A549 (cell line): ENCODE results near the gene SEZ6L2. TPM values are rescaled to one million over a fixed set of nuclear protein-coding genes. Genes with fewer than 3 reads are reported as not detected.

Experiments
- ATAC-seq, 2 experiments: fragments of 200-7000 bp in 1 of 2; fragments of >200 bp in 1 of 2; cut with Nextera tagmentation in 1 of 2; cut with Tn5 transposase in 1 of 2; 3 replicates each; pipeline versions ENCODE4 v1.8.0 to v1.9.1; 2018 to 2020; ENCODE audit warnings: mild to moderate bottlenecking in 1 of 2, moderate library complexity in 1 of 2
- CTCF ChIA-PET: fragments of 300-600 bp; sonication (Branson Sonifier 250); formaldehyde crosslinking; extraction: SDS; loops from one replicate; lab custom pipeline; 2021; ENCODE audit warnings: antibody characterized with exemption, inconsistent platforms; lab: Yijun Ruan, JAX
- POLR2A ChIA-PET: fragments of 350-600 bp; formaldehyde crosslinking; extraction: SDS; loops from one replicate; lab custom pipeline; 2021; ENCODE audit warnings: antibody characterized with exemption, inconsistent platforms; lab: Yijun Ruan, JAX
- DNase-seq, 2 experiments: peaks; one replicate each; pipeline versions ENCODE4 v3.0.0 to v3.0.0-alpha.2; 2011 to 2016; ENCODE audit warnings: low read depth in 1 of 2, low spot score in 1 of 2
- FAIRE-seq: peaks from 2 replicates; lab custom pipeline; 2011; peaks lifted over from hg19 to GRCh38; lab: Jason Lieb, UNC
- H3K27ac ChIP-seq, 2 experiments: fragments of >200 bp; sonication (Bioruptor Twin); formaldehyde crosslinking; 3 replicates each; pipeline ENCODE4 v1.5.1; 2016 to 2017
- H3K4me1 ChIP-seq: fragments of >200 bp; sonication (Bioruptor Twin); formaldehyde crosslinking; 3 replicates; pipeline ENCODE4 v1.6.1; 2016
- H3K4me2 ChIP-seq: fragments of >200 bp; sonication (Bioruptor Twin); formaldehyde crosslinking; 3 replicates; pipeline ENCODE4 v1.6.1; 2016
- H3K4me3 ChIP-seq: fragments of >200 bp; sonication (Bioruptor Twin); formaldehyde crosslinking; 3 replicates; pipeline ENCODE4 v1.5.1; 2016
- H3K9me3 ChIP-seq: fragments of >200 bp; sonication (Bioruptor Twin); formaldehyde crosslinking; 3 replicates; pipeline ENCODE4 v1.6.1; 2016
- CBX2 ChIP-seq: fragments of 200-600 bp; sonication (generic); IDR thresholded peaks from 2 replicates; pipeline ENCODE4 v1.6.1; 2016; ENCODE audit warnings: low read depth, mild to moderate bottlenecking, borderline replicate concordance
- FOSB ChIP-seq: fragments of 250-450 bp; sonication (Bioruptor Pico); IDR thresholded peaks from 2 replicates; pipeline ENCODE4 v1.5.0; 2020; ENCODE audit warnings: mild to moderate bottlenecking, moderate library complexity
- FOXS1 ChIP-seq: fragments of 250-450 bp; sonication (Bioruptor Pico); IDR thresholded peaks from 2 replicates; pipeline ENCODE4 v1.5.0; 2020; ENCODE audit warnings: mild to moderate bottlenecking, moderate library complexity
- HDAC2 ChIP-seq: fragments of 200-600 bp; sonication (generic); IDR thresholded peaks from 2 replicates; pipeline ENCODE4 v1.6.1; 2016
- HEYL ChIP-seq: fragments of 250-450 bp; sonication (Bioruptor Pico); IDR thresholded peaks from 2 replicates; pipeline ENCODE4 v1.8.0; 2021; ENCODE audit warnings: mild to moderate bottlenecking, moderate library complexity
- HMGXB4 ChIP-seq: fragments of 250-450 bp; sonication (Bioruptor Pico); IDR thresholded peaks from 2 replicates; pipeline ENCODE4 v1.5.0; 2021; ENCODE audit warnings: mild to moderate bottlenecking, moderate library complexity, borderline replicate concordance
- HOXB13 ChIP-seq: fragments of 250-450 bp; sonication (Bioruptor Pico); IDR thresholded peaks from 2 replicates; pipeline ENCODE4 v1.5.0; 2020; ENCODE audit warnings: low read depth, mild to moderate bottlenecking, moderate library complexity
- JUNB ChIP-seq: fragments of >200 bp; sonication (Bioruptor Twin); formaldehyde crosslinking; IDR thresholded peaks from 2 replicates; pipeline ENCODE4 v1.6.1; 2016
- MAFK ChIP-seq: fragments of 450-650 bp; IDR thresholded peaks from 2 replicates; pipeline ENCODE4 v1.6.1; 2014; ENCODE audit not compliant: partially characterized antibody
- MAZ ChIP-seq: fragments of 150-350 bp; IDR thresholded peaks from 2 replicates; pipeline ENCODE4 v1.6.1; 2014; ENCODE audit warnings: antibody characterized with exemption, low read depth, low read length, borderline replicate concordance
- NFE2L2 ChIP-seq: fragments of 150-350 bp; conservative IDR thresholded peaks from 2 replicates; pipeline ENCODE4 v1.6.1; 2014; ENCODE audit warnings: low read length
- NPAS2 ChIP-seq: fragments of 250-450 bp; sonication (Bioruptor Pico); IDR thresholded peaks from 2 replicates; pipeline ENCODE4 v1.8.0; 2022; ENCODE audit warnings: mild to moderate bottlenecking, moderate library complexity, borderline replicate concordance
- NR3C1 ChIP-seq: fragments of >200 bp; sonication (Bioruptor Twin); formaldehyde crosslinking; IDR thresholded peaks from 3 replicates; pipeline ENCODE4 v1.6.1; 2017
- RNF2 ChIP-seq: fragments of 200-600 bp; sonication (generic); IDR thresholded peaks from 2 replicates; pipeline ENCODE4 v1.6.1; 2016; ENCODE audit warnings: low read depth, mild to moderate bottlenecking, antibody characterized with exemption, moderate library complexity, borderline replicate concordance
- SMC3 ChIP-seq: fragments of >200 bp; sonication (Bioruptor Twin); formaldehyde crosslinking; IDR thresholded peaks from 3 replicates; pipeline ENCODE4 v1.6.1; 2018; ENCODE audit warnings: inconsistent platforms
- TP53 ChIP-seq: fragments of 250-450 bp; sonication (Bioruptor Pico); IDR thresholded peaks from 2 replicates; pipeline ENCODE4 v1.5.0; 2021; ENCODE audit warnings: mild to moderate bottlenecking, moderate library complexity
- USF2 ChIP-seq: fragments of 450-650 bp; IDR thresholded peaks from 2 replicates; pipeline ENCODE4 v1.6.1; 2014; ENCODE audit warnings: antibody characterized with exemption
- ZFP36 ChIP-seq: fragments of 450-650 bp; IDR thresholded peaks from 2 replicates; pipeline ENCODE4 v1.6.1; 2014; ENCODE audit warnings: borderline replicate concordance; ENCODE audit not compliant: partially characterized antibody
- WGBS: methylation state at CpG from one replicate; pipeline ENCODE4 v1.1.6; 2017; ENCODE audit errors: missing lambda C conversion rate; 5-methylcytosine and 5-hydroxymethylcytosine counted together
- polyA plus RNA-seq, 4 experiments: library from polyadenylated mRNA; depleted of rRNA in 3 of 4; stranded (reverse); fragments of >200 nt; fragmentation: RNase III in 1 of 4; extraction: RNeasy Plus Mini Kit Qiagen cat#74134 plus additional on column Dnase treatment in 1 of 4; gene quantifications; 2 replicates in 3 of 4; 3 replicates in 1 of 4; pipeline ENCODE4 v1.2.3, GENCODE V29; 2011 to 2017
- TF ChIP-seq, protein P1 (sequence below): IDR thresholded peaks from 2 replicates; pipeline ENCODE4 v1.6.1; 2012; ENCODE audit warnings: low read depth, borderline replicate concordance

The SEZ6L2 gene
- polyA plus RNA-seq, 2 of the 4 experiments (the other 2 are of a cell fraction), result 4.3 to 11.4 TPM

- TF ChIP-seq, protein P1, sequence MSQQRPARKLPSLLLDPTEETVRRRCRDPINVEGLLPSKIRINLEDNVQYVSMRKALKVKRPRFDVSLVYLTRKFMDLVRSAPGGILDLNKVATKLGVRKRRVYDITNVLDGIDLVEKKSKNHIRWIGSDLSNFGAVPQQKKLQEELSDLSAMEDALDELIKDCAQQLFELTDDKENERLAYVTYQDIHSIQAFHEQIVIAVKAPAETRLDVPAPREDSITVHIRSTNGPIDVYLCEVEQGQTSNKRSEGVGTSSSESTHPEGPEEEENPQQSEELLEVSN, result peak; percentile 58; the same call in 1 of the 2 replicates
- TF ChIP-seq NFE2L2, result no peak
- FAIRE-seq, result no peak
- H3K4me3 ChIP-seq, result peak overlapping the region; percentile 43
- ChIA-PET POLR2A (interaction anchor here (0.6 kb wide), 1 partner anchor 68 kb away, joined by 3 read pairs; no protein-coding TSS in a partner anchor), CTCF (interaction anchor here (1.2 to 1.9 kb wide), 3 partner anchors 10 to 176 kb away, joined by 4 to 7 read pairs (median 5); partner anchors contain the start of gene CDIPT)
- peak overlapping the region in 1 of 2 experiments; percentile 45; a peak in 1 of 6 replicates for H3K27ac ChIP-seq
- 29% methylated on average over 41 of the region's 45 CpGs for WGBS
- 0 out of 3 replicates have a peak, but pooled peaks cover 3% of the 10 kb centered on the region for H3K4me1 ChIP-seq
- H3K4me2 ChIP-seq, result peak overlapping the region; percentile 75
- H3K9me3 ChIP-seq, result no peaks in the 10 kb centered on the region
- ATAC-seq, result peak; percentile 65 to 79; a peak in 4 of 6 replicates
- DNase-seq, result no peak
These were observed 22.6 kb downstream of the SEZ6L2 start for GRCh38 chr16:29876594-29877249.

DNA sequence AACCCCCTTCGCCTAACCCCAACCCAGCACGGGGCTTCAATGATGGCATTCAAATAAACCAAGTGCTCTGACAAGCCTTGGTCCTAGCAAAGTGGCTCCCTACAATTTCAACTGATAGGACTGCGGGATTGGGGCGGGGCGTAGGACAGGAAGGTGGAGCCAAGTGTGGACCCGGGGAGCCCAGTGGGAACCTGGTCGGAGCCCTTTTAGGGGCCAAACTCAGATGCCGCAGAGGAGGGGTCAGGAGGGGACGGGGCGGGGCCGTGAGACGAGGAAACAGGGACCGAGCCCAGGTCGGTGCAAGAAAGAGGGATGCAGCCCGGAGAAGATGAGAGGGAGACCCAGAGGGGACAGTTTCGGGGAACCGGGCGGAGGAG is 23.1 kb downstream of the SEZ6L2 start:
- peak; percentile 30 to 68; a peak in 4 of 6 replicates for ATAC-seq
- no peak for FAIRE-seq
- H3K4me2 ChIP-seq, result peak overlapping the region; percentile 75
- DNase-seq, result no peak
- CTCF ChIA-PET, result interaction anchor here (0.8 to 1.2 kb wide), 2 partner anchors 18 to 176 kb away, joined by 3 to 4 read pairs; no protein-coding TSS in a partner anchor
- no peak for TF ChIP-seq HOXB13 (CRISPR knock-in tag)
- no peak for TF ChIP-seq CBX2
- TF ChIP-seq, all 56 proteins: peak for 0
- peak overlapping the region in 1 of 2 experiments; percentile 45; a peak in 1 of 6 replicates for H3K27ac ChIP-seq
- no peaks in the 10 kb centered on the region for H3K9me3 ChIP-seq
- POLR2A ChIA-PET, result no interaction called here
- 0 out of 3 replicates have a peak, but pooled peaks cover 3% of the 10 kb centered on the region for H3K4me1 ChIP-seq
- peak overlapping the region; percentile 43 for H3K4me3 ChIP-seq
- 25% methylated on average over 15 of the region's 18 CpGs for WGBS

DNA sequence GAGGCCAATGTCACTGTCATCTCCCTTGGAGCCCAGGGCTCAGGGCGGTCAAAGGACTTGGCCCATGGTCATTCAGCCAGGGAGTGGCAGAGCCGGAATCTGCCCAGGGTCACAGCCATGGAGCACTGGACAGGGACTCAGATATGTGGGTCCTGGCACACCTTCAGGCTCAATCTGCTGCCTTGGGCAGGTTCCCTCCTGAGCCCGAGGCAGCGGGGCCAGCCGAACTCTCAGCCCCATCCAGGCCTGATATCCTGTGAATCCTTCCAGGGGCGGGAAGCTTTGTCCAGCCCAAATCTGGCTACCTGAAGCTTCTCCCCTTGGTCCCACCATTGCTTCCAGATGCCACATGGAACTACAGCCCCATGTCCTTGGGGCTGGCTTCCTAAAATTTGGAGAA is 24.1 kb downstream of the SEZ6L2 start:
- H3K4me1 ChIP-seq, result 0 out of 3 replicates have a peak, but pooled peaks cover 3% of the 10 kb centered on the region
- ATAC-seq, result no peak
- no peak overlapping the region for H3K27ac ChIP-seq
- FAIRE-seq, result no peak
- 84% methylated on average over 4 of the region's 6 CpGs for WGBS
- no peak overlapping the region for H3K4me3 ChIP-seq
- no peak overlapping the region for H3K4me2 ChIP-seq
- TF ChIP-seq TP53 (CRISPR knock-in tag), result no peak
- no peak for TF ChIP-seq NR3C1
- no peak for TF ChIP-seq FOXS1 (CRISPR knock-in tag)
- no peak for TF ChIP-seq USF2
- TF ChIP-seq RNF2, result no peak
- TF ChIP-seq SMC3, result no peak
- TF ChIP-seq FOSB (CRISPR knock-in tag), result no peak
- TF ChIP-seq JUNB, result no peak
- TF ChIP-seq, all 56 proteins: peak for 0
- POLR2A ChIA-PET, result interaction anchor here (0.6 kb wide), 1 partner anchor 53 kb away, joined by 3 read pairs; no protein-coding TSS in a partner anchor
- H3K9me3 ChIP-seq, result no peaks in the 10 kb centered on the region
- CTCF ChIA-PET, result interaction anchor here (0.8 to 1.6 kb wide), 3 partner anchors 12 to 55 kb away, joined by 3 to 5 read pairs (median 3); partner anchors contain the start of genes CDIPT and MVP
- DNase-seq, result no peak

DNA sequence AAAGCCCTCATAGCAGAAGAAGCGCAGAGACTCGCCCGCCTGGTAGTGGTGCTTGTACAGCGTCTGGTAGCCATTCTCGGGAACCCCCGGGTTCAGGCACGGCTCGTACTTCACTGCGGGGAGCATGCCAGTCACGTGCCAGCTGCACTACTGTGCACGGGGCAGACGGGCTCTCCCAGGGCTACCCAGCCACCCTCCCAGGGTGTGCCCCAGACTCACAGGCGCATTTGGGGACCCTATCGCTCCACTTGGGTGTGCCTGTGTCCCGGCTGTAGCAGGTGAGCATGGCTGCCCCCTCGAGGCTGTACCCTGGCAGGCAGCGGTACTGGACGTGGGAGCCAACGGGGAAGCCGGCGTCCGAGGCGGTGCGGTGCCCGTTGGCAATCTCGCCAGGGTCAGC is 26.0 kb downstream of the SEZ6L2 start:
- 95% methylated on average over 11 of the region's 26 CpGs for WGBS
- POLR2A ChIA-PET, result no interaction called here
- Histone ChIP-seq H3K27ac (no peak overlapping the region), H3K4me3 (no peak overlapping the region), H3K4me1 (peaks cover 7% of the 10 kb centered on the region; the same call in 1 of the 3 replicates), H3K9me3 (no peaks in the 10 kb centered on the region), H3K4me2 (no peak overlapping the region)
- TF ChIP-seq MAFK (no peak), NPAS2 (CRISPR knock-in tag) (no peak), JUNB (no peak), NFE2L2 (no peak), ZFP36 (no peak), HEYL (CRISPR knock-in tag) (no peak), HDAC2 (no peak), MAZ (no peak), HMGXB4 (no peak)
- FAIRE-seq (no peak), DNase-seq (no peak), ATAC-seq (no peak)
- CTCF ChIA-PET, result interaction anchor here (0.9 to 1.3 kb wide), 6 partner anchors 12 to 159 kb away, joined by 3 to 5 read pairs (median 3); no protein-coding TSS in a partner anchor
